SK-N-SH treated with all-trans-retinoic acid at 6 μM for 48 hours (cell line): Measurements from ENCODE around the gene CDH16.

Source experiments
- ATAC-seq: fragments of 200-7000 bp; cut with Tn5 transposase; 3 replicates; pipeline ENCODE4 v1.9.1; 2020; ENCODE audit warnings: mild to moderate bottlenecking, moderate library complexity
- ARNTL ChIP-seq: fragments of 450-650 bp; formaldehyde crosslinking; IDR thresholded peaks from 2 replicates; pipeline ENCODE4 v1.5.0; 2020; ENCODE audit warnings: low read depth, mild to moderate bottlenecking, moderate library complexity, borderline replicate concordance
- BACH2 ChIP-seq: fragments of 250-450 bp; sonication (Bioruptor Pico); IDR thresholded peaks from 2 replicates; pipeline ENCODE4 v1.9.0; 2021; ENCODE audit warnings: mild to moderate bottlenecking, borderline replicate concordance
- ESRRG ChIP-seq: fragments of 250-450 bp; sonication (Bioruptor Pico); IDR thresholded peaks from 2 replicates; pipeline ENCODE4 v1.6.1; 2021; ENCODE audit warnings: mild to moderate bottlenecking
- ISL1 ChIP-seq: fragments of 250-450 bp; sonication (Bioruptor Pico); IDR thresholded peaks from 2 replicates; pipeline ENCODE4 v2.1.2; 2022; ENCODE audit warnings: mild to moderate bottlenecking, moderate library complexity
- OSR1 ChIP-seq: fragments of 250-450 bp; sonication (Bioruptor Pico); IDR thresholded peaks from 2 replicates; pipeline ENCODE4 v1.8.0; 2022; ENCODE audit warnings: moderate library complexity, mild to moderate bottlenecking, inconsistent platforms
- PPARA ChIP-seq: fragments of 250-450 bp; sonication (Bioruptor Pico); IDR thresholded peaks from 2 replicates; pipeline ENCODE4 v1.5.0; 2020; ENCODE audit warnings: mild to moderate bottlenecking, borderline replicate concordance
- RARB ChIP-seq: fragments of 250-450 bp; sonication (Bioruptor Pico); IDR thresholded peaks from 2 replicates; pipeline ENCODE4 v1.8.0; 2021; ENCODE audit warnings: mild to moderate bottlenecking, moderate library complexity
- SNAI2 ChIP-seq: fragments of 250-450 bp; sonication (Bioruptor Pico); IDR thresholded peaks from 2 replicates; pipeline ENCODE4 v1.5.0; 2020; ENCODE audit warnings: mild to moderate bottlenecking, moderate library complexity
- TCF4 ChIP-seq: fragments of 250-450 bp; sonication (Bioruptor Pico); IDR thresholded peaks from 2 replicates; pipeline ENCODE4 v1.8.0; 2021; ENCODE audit warnings: mild to moderate bottlenecking, moderate library complexity, borderline replicate concordance
- TOX ChIP-seq: fragments of 250-450 bp; sonication (Bioruptor Pico); IDR thresholded peaks from 2 replicates; pipeline ENCODE4 v1.8.0; 2021; ENCODE audit warnings: mild to moderate bottlenecking, moderate library complexity, borderline replicate concordance
- ZC3H10 ChIP-seq: fragments of 250-450 bp; sonication (Bioruptor Pico); IDR thresholded peaks from 2 replicates; pipeline ENCODE4 v1.5.1; 2021; ENCODE audit warnings: mild to moderate bottlenecking, moderate library complexity
- ZFP3 ChIP-seq: fragments of 250-450 bp; sonication (Bioruptor Pico); IDR thresholded peaks from 2 replicates; pipeline ENCODE4 v1.5.0; 2020; ENCODE audit warnings: mild to moderate bottlenecking, moderate library complexity
- ZFP30 ChIP-seq: fragments of 450-650 bp; formaldehyde crosslinking; IDR thresholded peaks from 2 replicates; pipeline ENCODE4 v1.5.0; 2022; ENCODE audit warnings: mild to moderate bottlenecking, moderate library complexity
- ZNF565 ChIP-seq: fragments of 450-650 bp; formaldehyde crosslinking; conservative IDR thresholded peaks from 2 replicates; pipeline ENCODE4 v1.5.0; 2020; ENCODE audit warnings: low read depth, mild to moderate bottlenecking, moderate library complexity
- ZNF70 ChIP-seq: fragments of 450-650 bp; formaldehyde crosslinking; IDR thresholded peaks from 2 replicates; pipeline ENCODE4 v1.5.0; 2020; ENCODE audit warnings: mild to moderate bottlenecking, moderate library complexity
- TF ChIP-seq, protein P1 (sequence below): fragments of 250-450 bp; sonication (Bioruptor Pico); IDR thresholded peaks from 2 replicates; pipeline ENCODE4 v1.5.0; 2020; ENCODE audit warnings: mild to moderate bottlenecking, moderate library complexity
- TF ChIP-seq, protein P2 (sequence below): fragments of 250-450 bp; sonication (Bioruptor Pico); IDR thresholded peaks from 2 replicates; pipeline ENCODE4 v1.5.1; 2021; ENCODE audit warnings: mild to moderate bottlenecking, moderate library complexity
- TF ChIP-seq, protein P3 (sequence below): fragments of 250-450 bp; sonication (Bioruptor Pico); IDR thresholded peaks from 2 replicates; pipeline ENCODE4 v1.8.0; 2021; ENCODE audit warnings: low read depth, mild to moderate bottlenecking, moderate library complexity, borderline replicate concordance
- TF ChIP-seq, protein P4 (sequence below): fragments of 250-450 bp; sonication (Bioruptor Pico); IDR thresholded peaks from 2 replicates; pipeline ENCODE4 v1.5.1; 2020; ENCODE audit warnings: low read depth, mild to moderate bottlenecking, moderate library complexity

Gene CDH16

DNA sequence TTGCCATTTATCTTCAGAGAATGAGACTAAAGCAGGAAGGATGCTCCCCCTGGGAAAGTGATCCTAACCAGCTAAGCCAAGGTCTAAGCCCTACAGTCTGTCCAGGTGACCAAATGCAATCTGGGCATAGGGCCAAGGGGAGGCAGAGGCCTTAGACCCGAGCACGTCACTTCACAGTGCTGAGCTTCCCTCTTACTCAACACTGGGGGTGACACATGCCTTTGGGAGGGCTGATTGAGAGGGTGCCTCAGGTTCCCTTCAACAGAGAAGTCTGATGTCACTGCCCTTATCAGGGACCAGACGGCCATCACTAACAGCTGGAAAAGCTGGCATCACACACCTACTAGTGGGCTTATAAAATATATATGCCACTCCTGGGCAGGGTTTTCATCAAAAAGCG is 11.5 kb upstream of the CDH16 start:
- no peak for ATAC-seq
- peak; percentile 51; the same call in 1 of the 2 replicates for TF ChIP-seq ZNF70 (CRISPR knock-in tag)
- TF ChIP-seq OSR1 (CRISPR knock-in tag) = no peak
- TF ChIP-seq TCF4 = no peak

DNA sequence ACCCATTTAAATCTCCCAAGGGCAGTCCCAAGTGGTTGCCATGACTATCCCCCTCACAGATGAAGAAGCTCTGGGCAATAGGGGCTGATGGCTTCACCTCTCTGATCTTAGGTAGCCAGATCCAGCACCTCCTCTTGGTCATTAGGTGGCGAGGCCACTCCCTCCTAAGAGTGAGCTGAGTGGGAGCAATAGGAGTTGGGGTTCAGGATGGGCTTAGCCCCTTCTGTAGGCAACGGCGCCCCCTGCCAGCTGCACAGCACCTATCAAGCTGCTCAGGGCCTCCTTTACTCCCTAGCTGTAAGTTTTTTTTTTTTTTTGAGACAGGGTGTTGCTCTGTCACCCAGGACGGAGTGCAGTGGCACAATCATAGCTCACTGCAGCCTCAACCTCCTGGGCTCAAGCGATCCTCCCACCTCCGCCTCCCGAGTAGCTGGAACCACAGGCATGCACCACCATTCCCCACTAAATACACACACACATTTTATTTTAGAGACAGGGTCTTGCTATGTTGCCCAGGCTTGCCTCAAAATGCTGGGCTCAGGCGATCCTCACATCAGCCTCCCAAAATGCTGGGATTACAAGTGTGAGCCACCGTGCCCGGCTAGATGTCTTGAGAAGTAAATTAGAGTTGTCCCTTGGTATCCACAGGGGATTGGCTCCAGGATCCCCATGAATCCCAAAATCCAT is 10.2 kb upstream of the CDH16 start:
- ATAC-seq = peak; percentile 44

DNA sequence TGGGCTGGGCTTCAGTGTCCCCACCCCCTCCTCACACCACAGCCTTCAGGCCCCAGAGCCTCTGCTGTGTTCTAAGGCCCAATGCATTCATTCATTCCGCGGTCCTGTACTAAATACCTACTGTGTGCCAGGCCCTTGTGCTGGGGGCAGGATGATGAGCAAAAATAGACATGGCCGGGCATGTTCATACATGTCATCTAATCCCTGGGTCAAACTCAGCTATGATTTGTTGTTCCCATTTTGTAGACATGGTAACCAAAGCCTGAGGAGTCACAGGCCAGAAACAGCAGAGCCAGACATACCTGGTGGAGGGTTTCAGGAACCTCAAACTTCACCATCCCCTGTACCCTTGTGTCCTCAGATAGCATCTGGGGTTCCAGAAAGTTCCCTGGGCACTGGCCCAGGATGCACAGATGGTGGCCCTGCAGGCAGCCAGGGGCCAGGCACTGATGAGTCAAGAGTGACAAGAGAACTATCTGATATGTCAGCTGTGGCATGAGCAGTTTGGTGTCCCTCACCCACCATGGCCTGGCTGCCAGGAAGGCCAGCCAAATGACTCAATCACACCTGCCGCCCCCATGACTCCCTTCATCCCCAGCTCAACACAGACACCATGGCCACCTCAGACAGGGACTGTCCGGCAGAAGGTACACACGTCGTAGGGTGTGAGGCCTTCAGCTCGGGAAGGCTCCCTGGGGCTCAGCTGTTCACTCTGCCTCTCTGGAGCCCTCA is 9.4 kb upstream of the CDH16 start:
- peak; percentile 2; the same call in 1 of the 3 replicates for ATAC-seq
- TF ChIP-seq BACH2 (CRISPR knock-in tag) (no peak), RARB (CRISPR knock-in tag) (no peak), ZNF565 (no peak), SNAI2 (CRISPR knock-in tag) (no peak), ZC3H10 (CRISPR knock-in tag) (no peak), TOX (no peak), ESRRG (CRISPR knock-in tag) (no peak), ZNF70 (CRISPR knock-in tag) (no peak), ZFP30 (CRISPR knock-in tag) (no peak), TCF4 (no peak), ISL1 (no peak)
- TF ChIP-seq, protein P1, sequence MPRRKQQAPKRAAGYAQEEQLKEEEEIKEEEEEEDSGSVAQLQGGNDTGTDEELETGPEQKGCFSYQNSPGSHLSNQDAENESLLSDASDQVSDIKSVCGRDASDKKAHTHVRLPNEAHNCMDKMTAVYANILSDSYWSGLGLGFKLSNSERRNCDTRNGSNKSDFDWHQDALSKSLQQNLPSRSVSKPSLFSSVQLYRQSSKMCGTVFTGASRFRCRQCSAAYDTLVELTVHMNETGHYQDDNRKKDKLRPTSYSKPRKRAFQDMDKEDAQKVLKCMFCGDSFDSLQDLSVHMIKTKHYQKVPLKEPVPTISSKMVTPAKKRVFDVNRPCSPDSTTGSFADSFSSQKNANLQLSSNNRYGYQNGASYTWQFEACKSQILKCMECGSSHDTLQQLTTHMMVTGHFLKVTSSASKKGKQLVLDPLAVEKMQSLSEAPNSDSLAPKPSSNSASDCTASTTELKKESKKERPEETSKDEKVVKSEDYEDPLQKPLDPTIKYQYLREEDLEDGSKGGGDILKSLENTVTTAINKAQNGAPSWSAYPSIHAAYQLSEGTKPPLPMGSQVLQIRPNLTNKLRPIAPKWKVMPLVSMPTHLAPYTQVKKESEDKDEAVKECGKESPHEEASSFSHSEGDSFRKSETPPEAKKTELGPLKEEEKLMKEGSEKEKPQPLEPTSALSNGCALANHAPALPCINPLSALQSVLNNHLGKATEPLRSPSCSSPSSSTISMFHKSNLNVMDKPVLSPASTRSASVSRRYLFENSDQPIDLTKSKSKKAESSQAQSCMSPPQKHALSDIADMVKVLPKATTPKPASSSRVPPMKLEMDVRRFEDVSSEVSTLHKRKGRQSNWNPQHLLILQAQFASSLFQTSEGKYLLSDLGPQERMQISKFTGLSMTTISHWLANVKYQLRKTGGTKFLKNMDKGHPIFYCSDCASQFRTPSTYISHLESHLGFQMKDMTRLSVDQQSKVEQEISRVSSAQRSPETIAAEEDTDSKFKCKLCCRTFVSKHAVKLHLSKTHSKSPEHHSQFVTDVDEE (CRISPR knock-in tag) = no peak
- TF ChIP-seq, protein P2, sequence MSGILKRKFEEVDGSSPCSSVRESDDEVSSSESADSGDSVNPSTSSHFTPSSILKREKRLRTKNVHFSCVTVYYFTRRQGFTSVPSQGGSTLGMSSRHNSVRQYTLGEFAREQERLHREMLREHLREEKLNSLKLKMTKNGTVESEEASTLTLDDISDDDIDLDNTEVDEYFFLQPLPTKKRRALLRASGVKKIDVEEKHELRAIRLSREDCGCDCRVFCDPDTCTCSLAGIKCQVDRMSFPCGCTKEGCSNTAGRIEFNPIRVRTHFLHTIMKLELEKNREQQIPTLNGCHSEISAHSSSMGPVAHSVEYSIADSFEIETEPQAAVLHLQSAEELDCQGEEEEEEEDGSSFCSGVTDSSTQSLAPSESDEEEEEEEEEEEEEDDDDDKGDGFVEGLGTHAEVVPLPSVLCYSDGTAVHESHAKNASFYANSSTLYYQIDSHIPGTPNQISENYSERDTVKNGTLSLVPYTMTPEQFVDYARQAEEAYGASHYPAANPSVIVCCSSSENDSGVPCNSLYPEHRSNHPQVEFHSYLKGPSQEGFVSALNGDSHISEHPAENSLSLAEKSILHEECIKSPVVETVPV (CRISPR knock-in tag) = no peak

More for the DNA sequence above, 10.2 kb upstream of the CDH16 start:
- TF ChIP-seq ZC3H10 (CRISPR knock-in tag) (no peak), ARNTL (no peak), RARB (CRISPR knock-in tag) (no peak), PPARA (CRISPR knock-in tag) (no peak), ISL1 (no peak), ZFP3 (CRISPR knock-in tag) (no peak), SNAI2 (CRISPR knock-in tag) (no peak), TCF4 (no peak)
- TF ChIP-seq, protein P3, sequence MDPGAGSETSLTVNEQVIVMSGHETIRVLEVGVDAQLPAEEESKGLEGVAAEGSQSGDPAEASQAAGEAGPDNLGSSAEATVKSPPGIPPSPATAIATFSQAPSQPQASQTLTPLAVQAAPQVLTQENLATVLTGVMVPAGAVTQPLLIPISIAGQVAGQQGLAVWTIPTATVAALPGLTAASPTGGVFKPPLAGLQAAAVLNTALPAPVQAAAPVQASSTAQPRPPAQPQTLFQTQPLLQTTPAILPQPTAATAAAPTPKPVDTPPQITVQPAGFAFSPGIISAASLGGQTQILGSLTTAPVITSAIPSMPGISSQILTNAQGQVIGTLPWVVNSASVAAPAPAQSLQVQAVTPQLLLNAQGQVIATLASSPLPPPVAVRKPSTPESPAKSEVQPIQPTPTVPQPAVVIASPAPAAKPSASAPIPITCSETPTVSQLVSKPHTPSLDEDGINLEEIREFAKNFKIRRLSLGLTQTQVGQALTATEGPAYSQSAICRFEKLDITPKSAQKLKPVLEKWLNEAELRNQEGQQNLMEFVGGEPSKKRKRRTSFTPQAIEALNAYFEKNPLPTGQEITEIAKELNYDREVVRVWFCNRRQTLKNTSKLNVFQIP = no peak
- TF ChIP-seq, protein P2 (CRISPR knock-in tag) = no peak
- TF ChIP-seq, protein P4, sequence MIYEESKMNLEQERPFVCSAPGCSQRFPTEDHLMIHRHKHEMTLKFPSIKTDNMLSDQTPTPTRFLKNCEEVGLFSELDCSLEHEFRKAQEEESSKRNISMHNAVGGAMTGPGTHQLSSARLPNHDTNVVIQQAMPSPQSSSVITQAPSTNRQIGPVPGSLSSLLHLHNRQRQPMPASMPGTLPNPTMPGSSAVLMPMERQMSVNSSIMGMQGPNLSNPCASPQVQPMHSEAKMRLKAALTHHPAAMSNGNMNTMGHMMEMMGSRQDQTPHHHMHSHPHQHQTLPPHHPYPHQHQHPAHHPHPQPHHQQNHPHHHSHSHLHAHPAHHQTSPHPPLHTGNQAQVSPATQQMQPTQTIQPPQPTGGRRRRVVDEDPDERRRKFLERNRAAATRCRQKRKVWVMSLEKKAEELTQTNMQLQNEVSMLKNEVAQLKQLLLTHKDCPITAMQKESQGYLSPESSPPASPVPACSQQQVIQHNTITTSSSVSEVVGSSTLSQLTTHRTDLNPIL (CRISPR knock-in tag) = no peak
